ENCODE data around the gene NPTXR. TPM values are rescaled to one million over a fixed set of nuclear protein-coding genes. Genes with fewer than 3 reads are reported as not detected.
"Not testable (repeated sequence)": the region's sequence is repeated elsewhere in the genome, so short reads cannot be mapped to it uniquely, and the experiment has no call there.

Gene NPTXR
- polyA plus RNA-seq, 1 experiment, result 2.5 TPM

DNA sequence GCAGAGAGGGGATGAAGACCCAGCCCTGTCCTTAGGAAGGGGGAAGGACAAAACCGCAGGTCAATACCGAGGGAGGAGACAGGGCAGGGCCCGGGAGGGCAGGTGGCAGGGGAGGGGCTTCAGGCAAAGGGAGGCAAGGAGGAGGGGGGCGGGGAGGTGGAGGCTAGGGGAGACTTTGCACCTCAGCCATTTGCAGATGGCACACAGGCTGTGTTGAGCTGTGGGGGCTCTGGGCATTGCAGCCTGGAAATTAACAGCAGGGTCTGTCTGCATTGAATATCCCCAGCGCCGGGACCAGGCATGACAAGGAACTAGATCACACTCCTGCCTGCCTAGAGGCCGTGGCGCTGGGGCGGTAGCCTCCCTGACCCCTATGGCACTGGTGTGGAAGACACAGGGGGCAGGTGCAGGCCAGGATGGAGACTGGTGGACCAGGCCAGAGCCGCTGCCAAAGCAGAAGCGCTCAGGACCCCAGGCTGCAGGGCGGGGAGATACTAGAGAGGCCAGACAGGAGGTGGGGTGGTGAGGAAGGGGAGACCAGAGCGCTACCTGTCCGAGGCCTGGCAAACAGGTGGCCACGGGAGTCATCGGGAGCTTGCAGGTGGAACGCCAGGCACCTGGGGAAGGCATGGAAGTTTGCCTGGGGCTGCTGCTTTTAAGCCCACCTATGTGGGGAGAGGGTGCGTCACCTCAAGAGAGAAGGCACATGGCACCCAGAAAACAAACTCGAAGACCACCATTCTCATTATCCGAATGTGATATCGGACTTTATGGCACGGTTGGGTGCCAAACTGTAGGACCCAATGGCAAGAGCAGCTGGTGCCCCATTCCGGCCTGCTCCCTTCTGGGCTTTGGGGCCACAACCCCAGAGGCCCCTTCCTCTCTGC is 16.7 kb upstream of the NPTXR start:
- CTCF ChIA-PET, result interaction anchor here (0.6 to 13.4 kb wide), 7 partner anchors 9 to 315 kb away, joined by 3 to 103 read pairs (median 8); partner anchors contain the start of gene CBX6
- Histone ChIP-seq H3K27me3 (ENCODE audit: control insufficient read depth, insufficient read depth, low read length) (peaks cover 4% of the 10 kb centered on the region; the same call in 1 of the 2 replicates), H3K36me3 (ENCODE audit: control insufficient read depth, insufficient read depth, low read length) (peaks cover 6% of the 10 kb centered on the region), H3K4me3 (ENCODE audit: low read depth, low read length) (no peak overlapping the region)
- no peak for DNase-seq (ENCODE audit: low read depth)
- TF ChIP-seq, protein P1, sequence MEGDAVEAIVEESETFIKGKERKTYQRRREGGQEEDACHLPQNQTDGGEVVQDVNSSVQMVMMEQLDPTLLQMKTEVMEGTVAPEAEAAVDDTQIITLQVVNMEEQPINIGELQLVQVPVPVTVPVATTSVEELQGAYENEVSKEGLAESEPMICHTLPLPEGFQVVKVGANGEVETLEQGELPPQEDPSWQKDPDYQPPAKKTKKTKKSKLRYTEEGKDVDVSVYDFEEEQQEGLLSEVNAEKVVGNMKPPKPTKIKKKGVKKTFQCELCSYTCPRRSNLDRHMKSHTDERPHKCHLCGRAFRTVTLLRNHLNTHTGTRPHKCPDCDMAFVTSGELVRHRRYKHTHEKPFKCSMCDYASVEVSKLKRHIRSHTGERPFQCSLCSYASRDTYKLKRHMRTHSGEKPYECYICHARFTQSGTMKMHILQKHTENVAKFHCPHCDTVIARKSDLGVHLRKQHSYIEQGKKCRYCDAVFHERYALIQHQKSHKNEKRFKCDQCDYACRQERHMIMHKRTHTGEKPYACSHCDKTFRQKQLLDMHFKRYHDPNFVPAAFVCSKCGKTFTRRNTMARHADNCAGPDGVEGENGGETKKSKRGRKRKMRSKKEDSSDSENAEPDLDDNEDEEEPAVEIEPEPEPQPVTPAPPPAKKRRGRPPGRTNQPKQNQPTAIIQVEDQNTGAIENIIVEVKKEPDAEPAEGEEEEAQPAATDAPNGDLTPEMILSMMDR (IDR thresholded peaks at IDR 0.05; ENCODE audit: insufficient read depth, low read depth, low read length), result no peak
- POLR2A ChIA-PET, result no interaction called here

DNA sequence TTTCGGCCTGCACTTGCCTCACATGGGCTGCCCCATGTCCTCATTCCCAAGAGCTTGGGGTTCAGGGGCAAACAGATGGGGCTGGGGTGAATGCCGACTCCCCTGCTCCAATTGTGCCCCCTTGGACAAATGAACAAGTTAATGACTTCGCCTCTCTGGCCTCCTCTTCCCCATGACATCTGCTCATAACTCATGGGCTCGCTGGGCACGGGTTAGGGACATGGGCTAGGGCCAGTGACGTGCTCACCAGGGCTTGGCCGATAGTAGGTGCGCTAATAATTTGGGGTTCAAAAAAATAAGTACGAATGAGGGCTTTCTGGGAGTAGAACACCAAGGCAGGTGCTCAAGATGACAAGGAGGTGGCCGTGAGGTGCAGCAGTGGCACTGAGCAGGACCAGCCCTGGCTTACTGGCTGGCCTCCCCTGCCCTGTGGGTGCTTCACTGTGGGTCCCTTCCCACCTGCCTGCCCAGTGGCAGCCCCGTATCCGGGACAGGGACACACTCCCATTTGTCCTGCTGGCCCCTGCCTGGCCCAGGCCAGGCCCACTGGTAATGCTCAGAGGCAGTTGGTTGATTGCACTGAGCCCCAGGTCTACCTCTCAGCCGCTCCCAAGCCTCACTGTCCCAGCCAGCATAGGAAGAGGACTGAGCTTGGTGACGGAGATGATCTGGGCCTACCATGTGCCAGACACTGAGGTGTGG is 15.9 kb upstream of the NPTXR start:
- Histone ChIP-seq H3K4me3 (ENCODE audit: low read depth, low read length) (no peak overlapping the region), H3K36me3 (ENCODE audit: control insufficient read depth, insufficient read depth, low read length) (peaks cover 4% of the 10 kb centered on the region), H3K27me3 (ENCODE audit: control insufficient read depth, insufficient read depth, low read length) (peaks cover 4% of the 10 kb centered on the region; the same call in 1 of the 2 replicates)
- TF ChIP-seq, protein P1 (IDR thresholded peaks at IDR 0.05; ENCODE audit: insufficient read depth, low read depth, low read length), result no peak
- ChIA-PET POLR2A (no interaction called here), CTCF (interaction anchor here (1.9 to 13.4 kb wide), 4 partner anchors 9 to 91 kb away, joined by 10 to 103 read pairs (median 14); partner anchors contain the start of gene CBX6)
- no peak for DNase-seq (ENCODE audit: low read depth)

DNA sequence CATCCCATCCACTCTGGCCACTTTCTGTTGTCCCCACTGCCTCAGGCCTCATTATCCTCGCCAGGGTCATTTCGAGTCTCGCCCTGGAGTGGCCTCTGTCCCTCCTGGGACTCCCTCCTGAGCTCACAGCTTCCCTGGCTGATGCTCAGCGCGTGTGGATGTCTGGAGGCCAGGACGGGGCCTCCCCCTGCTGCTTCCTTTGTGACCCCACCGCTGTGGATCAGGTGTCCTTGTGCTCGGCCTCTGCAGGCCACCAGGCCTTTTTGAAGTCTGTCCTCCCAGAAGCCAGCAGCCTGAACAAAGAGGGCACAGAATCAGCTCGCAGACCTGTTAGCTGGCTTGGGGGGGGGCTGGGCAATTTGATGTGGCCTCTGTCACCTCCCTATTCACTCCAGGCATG is 14.7 kb upstream of the NPTXR start:
- CTCF ChIA-PET, result interaction anchor here (1.1 to 13.4 kb wide), 4 partner anchors 11 to 144 kb away, joined by 3 to 103 read pairs (median 10); partner anchors contain the start of gene CBX6
- no peaks in the 10 kb centered on the region; the same call in 1 of the 2 replicates for H3K36me3 ChIP-seq (ENCODE audit: control insufficient read depth, insufficient read depth, low read length)
- H3K4me3 ChIP-seq (ENCODE audit: low read depth, low read length), result no peak overlapping the region
- H3K27me3 ChIP-seq (ENCODE audit: control insufficient read depth, insufficient read depth, low read length), result peaks cover 4% of the 10 kb centered on the region; the same call in 1 of the 2 replicates
- TF ChIP-seq, protein P1 (IDR thresholded peaks at IDR 0.05; ENCODE audit: insufficient read depth, low read depth, low read length), result no peak
- no peak for DNase-seq (ENCODE audit: low read depth)
- POLR2A ChIA-PET, result no interaction called here

DNA sequence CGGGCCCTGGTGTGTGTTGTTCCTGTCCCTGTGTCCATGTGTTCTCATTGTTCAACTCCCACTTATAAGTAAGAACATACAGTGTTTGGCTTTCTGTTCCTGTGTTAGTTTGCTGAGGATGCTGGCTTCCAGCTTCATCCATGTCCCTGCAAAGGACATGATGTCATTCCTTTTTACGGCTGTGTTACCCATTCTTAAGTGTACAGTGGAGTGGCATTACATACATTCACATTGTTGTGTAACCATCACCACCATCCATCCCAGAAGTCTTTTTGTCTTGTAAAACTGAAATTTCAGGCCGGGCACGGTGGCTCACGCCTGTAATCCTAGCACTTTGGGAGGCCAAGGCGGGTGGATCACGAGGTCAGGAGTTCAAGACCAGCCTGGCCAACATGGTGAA is 10.6 kb upstream of the NPTXR start:
- POLR2A ChIA-PET; DNase-seq (ENCODE audit: low read depth); H3K36me3 ChIP-seq (ENCODE audit: control insufficient read depth, insufficient read depth, low read length); H3K4me3 ChIP-seq (ENCODE audit: low read depth, low read length); H3K27me3 ChIP-seq (ENCODE audit: control insufficient read depth, insufficient read depth, low read length): not testable (repeated sequence)
- CTCF ChIA-PET, result interaction anchor here (0.9 to 13.4 kb wide), 4 partner anchors 11 to 281 kb away, joined by 3 to 103 read pairs (median 38); partner anchors contain the start of genes CBX6 and NPTXR

DNA sequence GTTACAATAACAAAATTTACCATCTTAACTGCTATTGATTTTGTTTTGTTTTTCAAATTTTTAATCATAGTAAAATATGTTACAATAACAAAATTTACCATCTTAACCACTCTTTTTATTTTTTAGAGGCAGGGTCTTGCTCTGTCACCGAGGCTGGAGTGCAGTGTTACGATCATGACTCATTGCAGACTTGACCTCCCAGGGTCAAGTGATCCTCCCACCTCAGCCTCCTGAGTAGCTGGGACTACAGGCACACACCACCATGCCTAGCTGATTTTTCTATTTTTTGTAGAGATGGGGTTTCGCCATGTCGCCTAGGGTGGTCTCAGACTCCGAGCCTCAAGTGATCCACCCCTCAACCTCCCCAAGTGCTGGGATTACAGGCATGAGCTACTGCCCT is 10.1 kb upstream of the NPTXR start:
- H3K4me3 ChIP-seq (ENCODE audit: low read depth, low read length); H3K36me3 ChIP-seq (ENCODE audit: control insufficient read depth, insufficient read depth, low read length); H3K27me3 ChIP-seq (ENCODE audit: control insufficient read depth, insufficient read depth, low read length); POLR2A ChIA-PET; DNase-seq (ENCODE audit: low read depth): not testable (repeated sequence)
- CTCF ChIA-PET, result interaction anchor here (0.6 to 13.4 kb wide), 6 partner anchors 10 to 282 kb away, joined by 3 to 103 read pairs (median 3); partner anchors contain the start of genes CBX6 and NPTXR

Data from BJ (cell line).